IMR-90 (cell line): Measurements from ENCODE around the gene PVALEF. TPM values are rescaled to one million over a fixed set of nuclear protein-coding genes. Genes with fewer than 3 reads are reported as not detected.

Source experiments
- ATAC-seq: fragments of 200-7000 bp; cut with Tn5 transposase; 2 replicates; pipeline ENCODE4 v1.9.1; 2020; ENCODE audit warnings: low read depth, mild to moderate bottlenecking, moderate library complexity
- BruUV-seq: library from RNA; stranded (reverse); fragments of 400-500 nt; replicated peaks from 2 replicates; lab custom pipeline; 2021; lab: Mats Ljungman, UMichigan
- CTCF ChIA-PET: fragments of 300-600 bp; formaldehyde crosslinking; extraction: SDS; loops from one replicate; lab custom pipeline; 2021; ENCODE audit warnings: antibody characterized with exemption; lab: Yijun Ruan, JAX
- POLR2A ChIA-PET: fragments of 300-600 bp; sonication (Branson Sonifier 250); formaldehyde crosslinking; loops from one replicate; lab custom pipeline; 2022; ENCODE audit warnings: antibody characterized with exemption; ENCODE audit not compliant: unreplicated experiment; lab: Charles Lee
- DNase-seq: peaks from one replicate; pipeline ENCODE4 v3.0.0; 2013
- H2AFZ ChIP-seq: replicated peaks from 2 replicates; pipeline ENCODE3; 2013; ENCODE audit warnings: low read length, mild to moderate bottlenecking; ENCODE audit not compliant: poor library complexity
- H2AK5ac ChIP-seq: 2 replicates; pipeline ENCODE4 v1.6.1; 2013; ENCODE audit warnings: low read depth, low read length, inconsistent platforms
- H2AK9ac ChIP-seq: replicated peaks from 2 replicates; pipeline ENCODE3; 2013; ENCODE audit warnings: mild to moderate bottlenecking, low read depth, low read length, moderate library complexity; ENCODE audit not compliant: poor library complexity
- H2BK120ac ChIP-seq: 2 replicates; pipeline ENCODE4 v1.6.1; 2013; ENCODE audit warnings: low read depth, low read length, inconsistent platforms
- H2BK15ac ChIP-seq: 3 replicates; pipeline ENCODE4 v1.6.1; 2013; ENCODE audit warnings: low read depth, low read length, inconsistent platforms
- H2BK20ac ChIP-seq: 2 replicates; pipeline ENCODE4 v1.6.1; 2013; ENCODE audit warnings: low read depth, mild to moderate bottlenecking, inconsistent platforms, low read length, moderate library complexity
- H2BK5ac ChIP-seq: 2 replicates; pipeline ENCODE4 v1.6.1; 2013; ENCODE audit warnings: mild to moderate bottlenecking, low read depth, low read length, inconsistent platforms; ENCODE audit not compliant: poor library complexity, severe bottlenecking
- H3K14ac ChIP-seq: replicated peaks from 2 replicates; pipeline ENCODE4 v1.6.1; 2013; ENCODE audit warnings: low read depth, low read length, inconsistent platforms
- H3K18ac ChIP-seq: 2 replicates; pipeline ENCODE4 v1.6.1; 2013; ENCODE audit warnings: low read depth, low read length, control low read depth
- H3K23ac ChIP-seq: 2 replicates; pipeline ENCODE4 v1.6.1; 2013; ENCODE audit warnings: low read depth, low read length, inconsistent platforms
- H3K27ac ChIP-seq: 2 replicates; pipeline ENCODE4 v1.5.1; 2013; ENCODE audit warnings: mild to moderate bottlenecking, control low read depth, low read length; ENCODE audit not compliant: insufficient read depth
- H3K27me3 ChIP-seq: 2 replicates; pipeline ENCODE4 v1.6.1; 2013; ENCODE audit warnings: low read length; ENCODE audit not compliant: control insufficient read depth, insufficient read depth
- H3K36me3 ChIP-seq: 2 replicates; pipeline ENCODE4 v1.6.1; 2013; ENCODE audit warnings: low read length, mixed read lengths; ENCODE audit not compliant: control insufficient read depth, insufficient read depth
- H3K4ac ChIP-seq: 2 replicates; pipeline ENCODE4 v1.6.1; 2013; ENCODE audit warnings: low read depth, low read length, inconsistent platforms
- H3K4me1 ChIP-seq: 2 replicates; pipeline ENCODE4 v1.6.1; 2013; ENCODE audit warnings: low read length, mixed read lengths; ENCODE audit not compliant: control insufficient read depth, insufficient read depth
- H3K4me2 ChIP-seq: 2 replicates; pipeline ENCODE4 v1.6.1; 2013; ENCODE audit warnings: low read depth, mild to moderate bottlenecking, control low read depth, low read length, moderate library complexity
- H3K4me3 ChIP-seq: 2 replicates; pipeline ENCODE4 v1.5.1; 2013; ENCODE audit warnings: low read depth, mild to moderate bottlenecking, control low read depth, low read length, moderate library complexity; ENCODE audit not compliant: insufficient read depth
- H3K56ac ChIP-seq: 2 replicates; pipeline ENCODE4 v1.6.1; 2013; ENCODE audit warnings: low read length, inconsistent platforms; ENCODE audit not compliant: insufficient read depth; ENCODE audit errors: extremely low read depth
- H3K79me1 ChIP-seq, 2 experiments: 2 replicates each; pipeline ENCODE4 v1.6.1; 2013; ENCODE audit warnings: low read length in 2 of 2, inconsistent platforms in 1 of 2, low read depth in 1 of 2
- H3K9ac ChIP-seq: 2 replicates; pipeline ENCODE4 v1.6.1; 2013; ENCODE audit warnings: low read depth, low read length, control low read depth
- H3K9me1 ChIP-seq: 2 replicates; pipeline ENCODE4 v1.6.1; 2013; ENCODE audit warnings: low read length, inconsistent platforms; ENCODE audit not compliant: insufficient read depth
- H3K9me3 ChIP-seq: 2 replicates; pipeline ENCODE4 v1.6.1; 2013; ENCODE audit warnings: low read length; ENCODE audit not compliant: control insufficient read depth, insufficient read depth
- H4K20me1 ChIP-seq: 2 replicates; pipeline ENCODE4 v1.6.1; 2013; ENCODE audit warnings: low read length, inconsistent platforms; ENCODE audit not compliant: insufficient read depth
- H4K5ac ChIP-seq: 2 replicates; pipeline ENCODE4 v1.6.1; 2013; ENCODE audit warnings: mild to moderate bottlenecking, low read depth, low read length, control low read depth
- H4K8ac ChIP-seq, 2 experiments: 2 replicates each; pipeline ENCODE4 v1.6.1; 2013; ENCODE audit warnings: low read depth in 2 of 2, low read length in 2 of 2, control low read depth in 1 of 2, inconsistent platforms in 1 of 2
- H4K91ac ChIP-seq: 2 replicates; pipeline ENCODE4 v1.6.1; 2013; ENCODE audit warnings: low read depth, low read length, inconsistent platforms; ENCODE audit not compliant: insufficient read depth
- CEBPB ChIP-seq: IDR thresholded peaks from 2 replicates; pipeline ENCODE4 v1.6.1; 2012; ENCODE audit warnings: low read depth, low read length, improper control_type of control experiment
- CHD1 ChIP-seq: IDR thresholded peaks from 2 replicates; pipeline ENCODE4 v1.6.1; 2012; ENCODE audit warnings: low read depth, low read length, improper control_type of control experiment
- CTCF ChIP-seq: conservative IDR thresholded peaks from 2 replicates; pipeline ENCODE4 v1.5.1; 2012; ENCODE audit warnings: mild to moderate bottlenecking, low read depth, low read length, improper control_type of control experiment
- FOS ChIP-seq: fragments of 150-350 bp; IDR thresholded peaks from 2 replicates; pipeline ENCODE4 v1.6.1; 2016; ENCODE audit warnings: low read depth, low read length
- MAFK ChIP-seq: IDR thresholded peaks from 2 replicates; pipeline ENCODE4 v1.6.1; 2012; ENCODE audit warnings: low read depth, low read length, improper control_type of control experiment
- MXI1 ChIP-seq: IDR thresholded peaks from 2 replicates; pipeline ENCODE4 v1.6.1; 2012; ENCODE audit warnings: low read depth, mild to moderate bottlenecking, low read length, moderate library complexity, borderline replicate concordance
- NFE2L2 ChIP-seq: fragments of 150-350 bp; IDR thresholded peaks from 2 replicates; pipeline ENCODE4 v1.6.1; 2016; ENCODE audit warnings: low read depth, mild to moderate bottlenecking, low read length
- RCOR1 ChIP-seq: IDR thresholded peaks from 2 replicates; pipeline ENCODE4 v1.6.1; 2012; ENCODE audit warnings: mild to moderate bottlenecking, low read length, improper control_type of control experiment; ENCODE audit not compliant: insufficient replicate concordance
- RFX5 ChIP-seq: IDR thresholded peaks from 2 replicates; pipeline ENCODE4 v1.8.0; 2012; ENCODE audit warnings: low read depth, mild to moderate bottlenecking, low read length, moderate library complexity
- SMC3 ChIP-seq: fragments of 150-350 bp; IDR thresholded peaks from 2 replicates; pipeline ENCODE4 v1.6.1; 2016; ENCODE audit warnings: low read depth, mild to moderate bottlenecking, antibody characterized with exemption, low read length, moderate library complexity
- WGBS, 2 experiments: methylation state at CpG; one replicate each; pipeline versions ENCODE4 v1.1.5 to v1.1.7; 2013; ENCODE audit warnings: missing lambda C conversion rate in 2 of 2; ENCODE audit not compliant: insufficient read length in 1 of 2; ENCODE audit errors: extremely low coverage in 2 of 2; 5-methylcytosine and 5-hydroxymethylcytosine counted together
- dilution Hi-C: fragments of 300-500 bp; cut with HindIII; formaldehyde crosslinking; loops from one replicate; pipeline ENCODE4 v1.14.3; 2018; ENCODE audit warnings: low sequenced_read_pairs; ENCODE audit not compliant: unreplicated experiment
- in situ Hi-C: fragments of 300-500 bp; cut with MboI; formaldehyde crosslinking; loops from 3 replicates; pipeline ENCODE4 v1.14.3; 2019; ENCODE audit warnings: low sequenced_read_pairs, inconsistent platforms, mixed read lengths
- intact Hi-C: fragments of 100-400 bp; cut with micrococcal nuclease; formaldehyde crosslinking; loops from 2 replicates; pipeline ENCODE4 v1.10.0; 2022
- polyA plus RNA-seq, 3 experiments: library from polyadenylated mRNA; depleted of rRNA; stranded (reverse); fragments of >200 nt; gene quantifications; 2 replicates each; pipeline ENCODE4 v1.2.3, GENCODE V29; 2012; ENCODE audit warnings: low replicate concordance in 1 of 3
- total RNA-seq: library from RNA; depleted of rRNA; stranded (reverse); fragments of >200 nt; gene quantifications from 2 replicates; pipeline ENCODE4 v1.2.3, GENCODE V29; 2012
- TF ChIP-seq, protein P1 (sequence below): fragments of 150-350 bp; IDR thresholded peaks from 2 replicates; pipeline ENCODE4 v1.6.1; 2017; ENCODE audit warnings: mild to moderate bottlenecking, antibody characterized with exemption, low read length, low read depth

Gene PVALEF
- total and polyA plus RNA-seq, 2 of the 4 experiments (the other 2 are of a cell fraction) = not detected

GRCh38 chr17:81179220-81179619 is 13.9 kb downstream of the PVALEF start:
- Histone ChIP-seq H4K5ac (no peak overlapping the region), H3K14ac (no peak overlapping the region), H4K8ac (no peak overlapping the region), H2AFZ (no peak overlapping the region), H2AK5ac (no peak overlapping the region), H3K18ac (no peak overlapping the region), H4K20me1 (no peaks in the 10 kb centered on the region), H3K9me1 (no peaks in the 10 kb centered on the region), H2BK120ac (no peak overlapping the region), H3K23ac (no peak overlapping the region), H2BK5ac (no peak overlapping the region), H3K79me1 (no peaks in the 10 kb centered on the region), H3K27me3 (peaks cover 2% of the 10 kb centered on the region; the same call in 1 of the 2 replicates), H3K9me3 (no peaks in the 10 kb centered on the region), H3K4me3 (no peak overlapping the region), H3K4me2 (no peak overlapping the region), H3K56ac (no peak overlapping the region), H2BK15ac (no peak overlapping the region), H2AK9ac (no peak overlapping the region), H3K4ac (no peak overlapping the region), H3K36me3 (no peaks in the 10 kb centered on the region), H3K9ac (no peak overlapping the region), H3K27ac (no peak overlapping the region), H2BK20ac (no peak overlapping the region), H3K4me1 (no peaks in the 10 kb centered on the region), H4K91ac (no peak overlapping the region)
- no CpG with 5 or more reads among the region's 9 CpGs for WGBS, 2 experiments
- dilution Hi-C loops = no loop called here
- intact Hi-C loops = no loop called here
- TF ChIP-seq NFE2L2 (no peak), RFX5 (no peak), CTCF (no peak), CHD1 (no peak), RCOR1 (no peak), CEBPB (no peak), FOS (no peak), MAFK (no peak), MXI1 (no peak), SMC3 (no peak)
- TF ChIP-seq, protein P1, sequence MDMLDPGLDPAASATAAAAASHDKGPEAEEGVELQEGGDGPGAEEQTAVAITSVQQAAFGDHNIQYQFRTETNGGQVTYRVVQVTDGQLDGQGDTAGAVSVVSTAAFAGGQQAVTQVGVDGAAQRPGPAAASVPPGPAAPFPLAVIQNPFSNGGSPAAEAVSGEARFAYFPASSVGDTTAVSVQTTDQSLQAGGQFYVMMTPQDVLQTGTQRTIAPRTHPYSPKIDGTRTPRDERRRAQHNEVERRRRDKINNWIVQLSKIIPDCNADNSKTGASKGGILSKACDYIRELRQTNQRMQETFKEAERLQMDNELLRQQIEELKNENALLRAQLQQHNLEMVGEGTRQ = no peak
- no TSS peak for BruUV-seq
- in situ Hi-C loops = no loop called here
- CTCF ChIA-PET = no interaction called here
- no peak for DNase-seq
- POLR2A ChIA-PET = no interaction called here
- ATAC-seq = no peak; the same call in 1 of the 2 replicates
